Right renal cortex interstitium (tissue), 3 donors: ENCODE measurements around the gene S100P. TPM values are rescaled to one million over a fixed set of nuclear protein-coding genes. Genes with fewer than 3 reads are reported as not detected.
"Not testable (repeated sequence)": the region's sequence is repeated elsewhere in the genome, so short reads cannot be mapped to it uniquely, and the experiment has no call there.

Experiments used
- DNase-seq, 3 donors: peaks; one replicate each; pipeline ENCODE4 v3.0.0-alpha.2; 2013; ENCODE audit warnings: low read depth in 3 of 3, low spot score in 2 of 3
- polyA plus RNA-seq, 3 donors: library from polyadenylated mRNA; unstranded; fragments of 120-200 nt; gene quantifications; one replicate each; pipeline ENCODE4 v1.2.1, GENCODE V29; 2013; ENCODE audit not compliant: insufficient read length in 3 of 3

The S100P gene
- polyA plus RNA-seq, 3 donors: 1.2 to 10.9 (median 5.0) TPM

DNA sequence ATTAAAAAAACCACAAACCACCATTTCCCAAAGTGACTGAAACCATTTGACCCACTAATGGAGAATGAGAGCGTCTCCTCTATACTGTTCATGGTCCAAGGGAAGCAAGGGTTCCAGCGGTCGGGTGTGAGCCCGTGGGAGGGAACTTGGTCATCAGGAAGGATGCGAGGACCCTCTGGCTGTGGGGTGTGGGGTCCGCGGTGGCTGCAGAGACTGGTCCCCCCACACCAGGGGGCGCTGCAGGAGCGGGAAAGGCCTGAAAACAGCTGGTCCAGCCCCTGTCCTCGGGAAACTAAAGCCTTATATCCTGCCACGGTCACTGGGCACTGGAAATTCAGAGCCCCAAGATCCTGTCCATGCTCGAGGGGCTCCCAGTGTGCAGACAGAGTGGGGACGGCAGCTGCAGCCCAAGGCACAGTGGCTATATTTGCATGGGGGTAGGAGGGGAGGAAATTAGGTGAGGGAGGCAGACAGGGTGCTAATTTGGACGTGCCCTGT is 26.6 kb downstream of the S100P start:
- DNase-seq: peak in 2 of 3 donors; percentile 57 to 69

DNA sequence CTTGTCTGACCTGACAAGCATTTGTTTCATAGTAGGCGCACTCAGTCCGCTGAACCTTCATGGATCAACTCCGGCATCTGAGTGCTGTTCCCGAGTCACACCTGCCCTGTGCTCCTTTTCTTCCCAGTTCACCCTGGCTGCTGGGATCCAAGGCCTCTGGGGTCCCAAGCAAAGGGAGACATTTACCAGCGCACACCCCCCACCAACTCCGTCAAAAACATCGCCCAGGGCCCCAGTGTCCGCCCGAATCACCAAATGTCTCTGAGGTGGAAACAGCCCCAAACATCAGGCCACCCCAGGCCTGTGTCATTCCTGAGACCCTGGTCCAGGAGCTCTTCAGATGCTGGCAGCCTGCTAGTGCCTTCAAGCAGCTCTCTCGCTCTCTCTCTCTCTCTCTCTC is 27.4 kb downstream of the S100P start:
- no peak for DNase-seq

DNA sequence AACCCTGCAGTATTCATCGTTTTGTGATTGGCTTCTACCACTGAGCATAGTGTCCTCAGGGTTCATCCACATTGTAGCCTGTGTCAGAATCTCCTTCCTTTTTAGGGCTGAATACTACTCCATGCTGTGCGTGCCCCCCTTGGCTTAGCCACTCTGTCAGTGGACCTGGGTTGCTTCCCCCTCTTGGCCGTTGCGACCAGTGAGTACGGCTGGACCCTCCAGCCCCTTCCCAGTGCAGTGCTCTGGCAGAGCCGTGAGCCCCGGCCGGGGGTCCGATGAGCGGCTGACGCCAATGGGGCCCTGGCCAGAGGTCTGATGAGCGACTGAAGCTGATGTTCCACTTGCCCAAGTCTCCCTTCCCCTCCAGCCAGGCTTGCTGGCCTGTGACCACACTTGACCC is 29.2 kb downstream of the S100P start:
- DNase-seq: no peak

DNA sequence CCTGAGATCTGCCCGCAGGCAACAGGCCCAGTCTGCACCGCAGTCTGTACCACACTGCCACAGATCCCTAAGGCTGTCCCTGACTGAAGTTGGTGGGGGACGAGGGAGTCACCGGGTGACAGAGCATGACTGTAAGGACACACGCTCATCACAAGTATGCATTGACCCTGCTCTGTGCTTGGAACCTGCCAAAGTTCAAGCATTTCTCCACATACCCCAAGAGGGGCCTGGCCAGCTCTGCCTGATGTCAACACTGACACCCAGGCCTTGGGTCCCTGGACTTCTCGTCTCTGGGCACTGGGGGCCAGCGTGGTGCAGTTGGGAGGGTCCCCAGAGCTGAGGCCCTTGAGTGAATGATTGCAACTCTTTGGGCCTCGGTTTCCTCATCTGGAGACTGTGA is 30.2 kb downstream of the S100P start:
- DNase-seq: no peak

DNA sequence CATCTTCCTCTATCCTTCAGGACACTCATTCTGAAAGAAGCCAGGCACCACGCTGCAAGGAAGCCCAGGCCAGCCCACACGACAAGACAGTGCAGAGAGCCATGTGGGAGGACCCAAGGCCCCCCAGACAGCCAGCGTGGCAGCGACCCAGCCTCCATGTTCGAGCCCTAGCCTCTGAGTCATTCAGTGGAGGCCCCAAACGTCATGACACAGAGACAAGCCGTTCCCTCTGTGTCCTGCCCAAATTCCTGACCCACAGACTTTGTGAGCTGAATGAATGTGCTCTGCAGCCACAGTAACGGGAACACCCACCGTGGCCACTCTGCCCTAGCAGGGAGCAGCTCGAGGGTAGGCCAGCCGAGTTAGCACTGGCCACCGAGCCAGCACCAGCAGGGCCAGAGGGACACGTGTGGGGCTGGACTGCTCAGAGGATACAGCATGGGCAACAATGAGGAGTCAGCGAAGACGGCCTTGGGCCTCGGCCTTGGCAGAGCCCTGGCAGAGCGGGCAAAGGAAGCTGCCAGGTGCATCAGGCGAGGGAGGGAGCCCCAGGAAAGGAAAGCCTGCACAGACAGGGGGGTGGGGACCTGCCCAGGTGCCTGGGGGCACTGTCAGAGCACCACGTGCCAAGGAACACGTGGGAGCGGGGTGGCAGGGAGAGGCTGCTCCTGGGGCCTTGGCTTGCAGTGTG is 30.9 kb downstream of the S100P start:
- DNase-seq: no peak

DNA sequence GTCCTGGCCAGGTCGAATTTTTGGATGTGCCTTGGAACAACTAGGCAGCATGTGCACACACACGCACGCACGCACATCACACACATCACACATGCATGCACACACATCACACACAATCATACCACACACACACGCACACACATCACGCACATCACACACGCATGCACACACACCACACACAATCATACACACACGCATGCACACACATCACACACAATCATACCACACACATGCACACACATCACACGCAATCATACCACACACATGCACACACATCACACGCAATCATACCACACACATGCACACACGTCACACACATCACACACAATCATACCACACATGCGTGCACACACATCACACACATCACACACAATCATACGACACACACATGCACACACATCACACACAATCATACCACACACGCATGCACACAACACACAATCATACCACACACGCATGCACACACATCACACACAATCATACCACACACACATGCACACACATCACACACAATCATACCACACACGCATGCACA is 31.8 kb downstream of the S100P start:
- not testable (repeated sequence) for DNase-seq

DNA sequence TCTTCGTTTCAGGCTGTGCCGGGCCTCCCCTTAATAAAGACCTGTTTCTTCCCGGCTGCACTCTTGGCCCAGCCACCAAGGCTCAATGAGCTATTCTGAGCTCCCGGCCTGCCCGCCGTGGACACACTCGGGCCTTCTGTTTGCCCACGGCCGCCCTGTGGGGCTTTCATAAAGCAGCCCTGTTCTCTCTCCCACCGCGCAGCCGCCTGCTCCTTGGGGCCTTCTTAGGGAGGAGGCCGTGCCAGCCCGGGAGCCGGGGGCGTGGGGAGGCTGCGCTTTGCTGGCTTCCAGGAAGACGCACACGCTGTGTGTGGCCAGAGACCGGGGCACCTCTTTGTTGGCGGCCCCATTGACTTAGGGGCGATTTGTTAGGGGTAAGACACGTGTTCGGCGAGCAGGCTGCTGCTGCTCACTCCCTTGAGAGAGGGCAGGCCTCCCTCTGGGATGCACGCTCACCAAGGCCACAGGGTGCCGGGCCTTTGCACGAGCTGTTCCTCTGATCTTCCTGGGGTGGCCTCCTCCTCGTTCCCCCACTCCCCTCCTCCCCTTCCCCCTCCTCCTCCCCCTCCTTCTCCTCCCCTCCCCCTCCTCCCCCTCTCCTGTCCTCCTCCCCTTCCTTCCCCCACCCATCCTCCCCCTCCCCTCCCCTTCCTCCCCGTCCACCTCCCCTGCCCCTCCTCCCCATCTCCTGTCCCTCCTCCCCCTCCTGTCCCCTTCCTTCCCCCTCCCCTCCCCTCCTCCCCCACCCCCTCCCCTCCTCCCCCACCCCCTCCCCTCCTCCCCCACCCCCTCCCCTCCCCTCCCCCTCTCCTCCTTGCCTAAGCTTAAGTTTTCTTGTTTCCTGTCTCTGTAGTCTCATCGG is 33.6 kb downstream of the S100P start:
- no peak for DNase-seq

DNA sequence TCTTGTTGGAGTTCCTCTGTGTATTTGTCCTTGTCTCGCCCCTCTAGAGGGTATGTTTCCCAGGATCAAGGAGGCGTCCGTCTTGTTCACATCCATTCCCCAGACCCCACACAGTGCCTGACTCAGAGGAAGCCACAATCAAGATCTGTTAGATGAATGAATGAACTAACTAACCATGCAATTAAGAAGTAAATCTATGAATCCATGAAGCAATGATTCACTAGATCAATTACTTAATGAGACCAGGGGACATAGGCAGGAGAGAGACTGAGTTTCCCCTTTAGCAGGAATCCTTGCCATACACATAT is 34.2 kb downstream of the S100P start:
- no peak for DNase-seq

DNA sequence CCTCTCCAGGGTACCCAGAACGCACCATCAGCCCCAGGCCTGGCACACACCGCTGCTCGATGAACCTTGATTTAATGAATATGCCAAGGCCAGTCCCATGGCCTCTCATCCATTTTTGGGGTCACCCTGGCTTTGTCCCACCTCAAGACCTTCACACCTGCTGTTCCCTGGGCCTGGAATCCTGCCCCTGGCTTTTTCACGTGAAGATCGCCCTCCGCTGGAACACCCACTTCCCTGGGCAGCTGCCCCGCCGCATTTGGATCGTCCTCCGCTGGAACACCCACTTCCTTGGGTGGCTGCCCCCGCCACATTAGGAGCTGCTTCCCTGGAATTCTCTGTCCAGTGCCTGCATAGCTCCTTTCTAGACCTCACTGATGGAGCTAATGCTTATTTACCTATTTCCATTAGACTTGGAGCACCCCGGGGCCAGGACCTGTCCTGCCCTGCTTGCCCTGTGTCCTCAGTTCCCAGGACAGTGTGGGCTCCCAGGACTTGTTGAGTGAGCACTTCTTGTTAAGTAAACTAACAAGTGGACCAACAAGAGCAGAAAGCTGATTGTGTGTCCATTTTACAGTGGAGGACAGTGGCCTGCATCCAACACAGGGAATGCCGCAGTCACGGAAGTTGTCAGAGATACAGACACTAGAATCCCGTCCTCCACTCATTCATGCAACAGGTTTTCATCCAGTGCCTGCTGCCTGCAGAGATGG is 34.8 kb downstream of the S100P start:
- no peak for DNase-seq

DNA sequence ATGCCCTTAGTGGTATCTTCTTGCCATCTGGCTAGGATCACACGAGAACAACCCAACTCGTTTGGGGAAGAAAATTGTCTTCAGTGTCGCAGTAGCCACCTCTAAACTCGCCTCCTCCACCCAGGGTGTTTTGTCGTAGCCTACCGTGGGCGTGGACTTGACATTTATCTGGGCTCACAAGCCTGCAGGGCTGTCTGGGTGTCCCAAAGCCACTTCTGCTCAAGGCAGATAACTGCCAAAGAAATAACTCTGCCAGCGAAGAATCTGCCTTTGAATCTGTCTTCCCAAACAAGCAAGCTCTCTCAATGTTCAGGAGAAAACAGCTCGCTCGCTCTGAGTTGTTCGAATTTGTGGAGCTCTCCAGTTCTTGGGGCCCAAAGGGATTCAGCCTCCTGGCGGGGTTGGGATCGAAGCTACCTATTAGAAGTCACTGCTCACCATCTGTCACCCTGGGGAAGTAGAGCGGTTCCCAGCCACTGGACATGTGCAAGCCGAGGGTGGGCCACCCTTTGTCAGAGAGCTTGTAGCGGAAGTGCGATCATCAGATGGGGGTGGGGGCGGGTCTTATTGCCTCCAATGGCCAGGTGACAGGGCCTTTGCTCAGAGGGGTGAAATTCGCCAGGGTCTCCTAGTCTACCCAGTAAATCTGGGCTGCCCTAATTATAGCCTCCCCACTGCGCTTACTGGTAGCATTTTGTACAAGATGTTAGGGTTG is 37.1 kb downstream of the S100P start:
- no peak for DNase-seq

DNA sequence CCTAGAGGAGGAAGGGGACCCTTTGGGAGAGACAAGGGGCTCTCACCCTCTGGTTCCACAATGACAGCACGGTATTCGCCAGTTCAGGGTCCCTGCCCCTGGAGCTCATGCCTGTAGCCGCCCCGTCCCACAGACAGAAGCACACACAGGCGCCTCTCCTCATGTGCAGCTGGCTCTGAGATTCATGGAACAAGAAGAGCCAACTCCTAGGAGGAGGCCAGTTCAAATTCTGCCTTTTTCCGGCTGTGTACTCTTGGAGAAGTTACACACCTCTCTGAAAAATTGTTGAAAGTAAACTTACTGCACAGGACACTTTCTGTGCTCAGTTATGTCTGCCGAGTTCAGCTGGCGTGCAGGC is 37.6 kb downstream of the S100P start:
- DNase-seq: no peak

DNA sequence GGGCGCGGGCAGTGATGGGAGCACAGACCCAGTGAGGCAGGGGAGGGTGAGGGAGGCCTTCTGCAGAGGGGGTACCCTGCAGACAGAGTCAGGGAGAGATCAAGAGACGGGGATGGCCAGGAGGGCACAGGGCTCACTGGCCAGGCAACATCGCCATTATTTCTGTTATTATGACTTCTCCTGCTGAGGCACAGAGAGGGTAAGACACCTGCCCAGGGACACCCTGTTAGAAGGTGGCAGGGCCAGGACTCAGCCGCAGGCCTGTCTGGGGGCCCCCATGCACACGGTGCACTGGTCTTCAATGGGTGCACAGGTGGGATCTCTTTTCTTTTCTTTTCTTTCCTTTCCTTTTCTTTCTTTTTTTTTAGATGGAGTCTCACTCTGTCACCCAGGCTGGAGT is 38.1 kb downstream of the S100P start:
- no peak for DNase-seq

DNA sequence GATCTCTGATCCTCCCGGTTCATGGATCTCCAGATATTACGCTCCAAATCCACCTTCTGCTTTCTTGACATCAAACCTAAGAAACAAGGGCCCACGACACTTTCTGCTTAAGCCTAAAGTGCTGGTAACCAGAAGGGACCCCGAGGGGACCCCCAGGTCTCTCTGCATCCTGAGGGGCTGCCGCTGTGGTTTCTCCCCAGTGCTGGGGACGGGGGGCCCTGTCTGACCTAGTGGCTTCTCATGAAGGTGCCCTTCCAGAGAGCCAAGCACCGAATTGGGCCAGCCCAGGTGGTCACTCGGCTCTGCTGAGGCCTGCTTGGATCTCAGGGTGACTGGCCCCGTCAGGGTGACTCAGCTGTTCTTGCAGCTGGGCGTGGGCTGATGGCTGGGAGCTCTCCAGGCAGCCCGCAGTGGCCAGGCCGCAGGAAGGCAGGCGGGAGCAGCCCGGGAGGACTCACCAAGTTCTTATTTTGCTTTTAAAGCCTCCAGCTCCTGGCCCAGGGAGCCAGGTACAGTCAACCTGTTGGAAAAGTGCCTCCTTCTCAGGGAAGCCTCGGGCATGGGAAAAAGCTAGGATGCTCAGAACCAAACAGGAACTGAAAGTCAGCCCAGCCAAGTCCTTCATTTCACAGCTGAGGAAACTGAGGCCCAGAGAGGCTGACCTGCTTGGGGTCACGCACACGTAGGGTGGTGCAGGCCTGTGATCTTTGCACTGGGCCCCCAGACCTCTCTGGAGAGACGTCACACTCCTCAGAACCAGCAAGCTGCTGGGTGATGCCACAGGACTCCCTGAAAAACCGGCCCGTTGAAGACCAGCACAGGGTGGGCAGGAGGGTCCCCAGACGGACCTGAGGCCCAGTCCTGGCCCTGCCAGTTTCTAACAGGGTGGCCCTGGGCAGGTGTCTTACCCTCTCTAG is 39.0 kb downstream of the S100P start:
- no peak for DNase-seq

DNA sequence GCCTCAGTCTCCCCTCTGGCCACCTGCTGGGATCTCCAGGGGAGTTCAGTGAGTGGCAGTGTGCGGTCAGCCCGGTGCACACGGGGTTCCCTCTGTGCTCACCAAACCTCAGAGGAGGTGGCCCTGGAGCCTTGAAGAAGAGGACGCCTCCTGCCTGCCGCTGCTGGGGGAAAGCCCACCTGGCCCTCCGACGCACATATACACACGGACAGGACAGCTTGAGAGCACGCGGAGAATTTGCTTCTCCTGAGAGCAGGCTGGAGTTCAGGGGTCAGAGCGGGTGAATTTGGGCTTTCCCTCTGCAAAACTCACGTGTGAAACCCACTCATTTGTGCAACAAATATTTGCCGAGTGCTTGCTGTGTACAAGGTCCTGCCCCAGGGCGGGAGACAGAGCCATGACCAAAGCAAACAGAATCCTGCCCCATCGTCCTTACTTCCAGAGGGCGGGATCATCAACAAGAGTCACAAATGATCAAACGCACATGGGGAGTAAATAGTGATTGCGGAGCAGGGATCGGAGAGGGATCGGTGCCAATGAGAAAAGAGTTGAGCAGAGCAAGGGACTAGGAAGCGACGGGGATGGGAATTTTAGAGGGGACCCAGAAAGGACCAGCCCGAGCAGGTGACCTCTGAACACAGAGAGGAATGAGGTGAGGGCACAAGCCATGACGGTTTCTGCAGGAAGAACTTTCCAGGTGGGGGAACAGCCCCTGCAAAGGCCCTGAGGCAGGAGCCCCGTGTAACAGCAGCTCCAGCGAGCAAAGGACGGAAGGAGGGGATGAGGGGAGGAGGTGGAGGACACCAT is 39.9 kb downstream of the S100P start:
- no peak for DNase-seq

DNA sequence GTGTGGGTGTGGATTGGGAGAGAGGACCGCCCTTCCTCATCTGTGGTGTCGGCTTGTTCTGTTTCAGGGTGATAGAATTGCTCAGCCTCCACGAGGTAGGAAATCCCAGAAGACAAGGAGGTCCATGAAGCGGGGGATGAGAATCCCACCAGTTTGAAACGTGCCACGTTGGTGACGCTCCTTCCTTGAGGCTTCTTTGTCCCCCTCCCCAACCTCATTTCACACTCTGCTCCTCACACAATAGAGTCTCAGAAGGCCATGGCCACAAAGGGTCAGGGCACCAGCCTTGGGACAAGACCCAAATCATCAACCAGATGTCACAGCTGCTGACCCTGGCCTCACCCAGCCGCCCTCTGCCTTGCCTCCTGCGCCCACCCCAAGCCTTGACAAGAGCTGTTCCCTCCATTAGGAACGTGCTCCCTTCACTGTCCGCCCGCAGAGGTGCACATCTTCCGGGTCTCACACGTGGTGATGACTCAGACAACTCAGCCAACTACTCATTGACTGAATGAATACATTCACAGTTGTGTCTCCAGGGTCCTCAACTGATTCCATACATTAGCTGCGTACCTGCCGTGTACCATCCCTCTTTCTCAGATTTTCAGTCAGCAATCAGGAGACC is 40.6 kb downstream of the S100P start:
- DNase-seq: no peak

DNA sequence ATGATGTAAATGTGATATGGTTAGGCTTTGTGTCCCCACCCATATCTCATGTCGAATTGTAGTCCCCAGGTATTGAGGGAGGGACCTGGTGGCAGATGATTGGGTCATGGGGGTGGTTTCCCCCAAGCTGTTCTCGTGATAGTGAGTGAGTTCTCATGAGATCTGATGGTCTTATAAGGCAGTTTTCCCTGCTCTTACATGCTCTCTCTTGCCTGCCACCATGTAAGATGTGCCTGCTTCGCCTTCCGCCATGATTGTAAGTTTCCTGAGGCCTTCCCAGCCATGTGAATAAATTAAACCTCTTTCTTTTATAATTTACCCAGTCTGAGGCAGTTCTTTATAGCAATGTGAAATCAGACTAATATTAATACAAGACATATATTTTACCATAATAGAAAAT is 46.2 kb downstream of the S100P start:
- DNase-seq: no peak

DNA sequence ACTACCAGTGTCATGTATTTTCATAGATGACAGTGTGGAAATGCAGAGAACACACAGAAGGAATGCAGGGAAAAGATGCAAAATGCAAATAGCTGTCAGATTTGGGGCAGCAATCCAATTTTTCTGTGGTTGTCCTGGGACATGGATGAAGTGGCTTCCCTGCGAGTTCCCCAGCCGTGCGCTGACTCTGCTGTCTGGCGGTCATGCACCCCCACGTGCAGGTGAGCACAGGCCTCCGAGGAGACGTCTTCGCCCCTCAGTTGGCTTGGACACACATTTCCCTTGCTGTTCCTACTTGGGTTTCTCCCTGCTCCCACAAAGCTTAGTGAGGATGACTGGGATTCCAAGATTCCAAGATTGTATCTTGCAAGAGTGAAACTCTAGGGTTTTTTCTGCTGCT is 46.7 kb downstream of the S100P start:
- no peak for DNase-seq

DNA sequence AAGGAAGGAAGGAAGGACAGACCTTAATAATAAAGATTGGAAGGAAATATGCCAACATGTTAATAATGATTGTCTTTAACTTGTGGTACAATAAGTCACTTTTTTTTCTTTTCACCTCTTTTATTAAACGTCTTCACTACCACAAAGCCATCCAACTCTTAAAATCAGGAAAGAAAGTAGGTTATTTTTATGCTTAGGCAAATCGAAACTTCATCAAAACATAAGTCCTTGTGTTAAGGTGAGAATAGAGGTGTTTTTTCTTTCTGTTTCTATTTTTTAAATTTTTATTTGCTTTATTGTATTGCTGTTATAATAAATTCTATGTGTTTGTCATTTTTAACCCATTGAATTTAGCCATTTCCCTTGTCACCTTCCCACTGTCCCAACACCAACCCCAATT is 48.8 kb downstream of the S100P start:
- DNase-seq: no peak
